ENCODE results near the gene PTPRE. TPM values are rescaled to one million over a fixed set of nuclear protein-coding genes. Genes with fewer than 3 reads are reported as not detected.

Gene PTPRE
- total RNA-seq, 3 donors from 2014 or later (not counting 1 experiment from before 2014, with no cell fraction given) = 274 to 280 (median 275) TPM

GRCh38 chr10:127905001-127905847 is 1.7 kb upstream of the PTPRE start:
- WGBS (ENCODE audit: insufficient coverage) = 85% methylated on average over 13 of the region's 14 CpGs
- ATAC-seq = no peak
- H3K9me3 ChIP-seq (ENCODE audit: control insufficient read depth, insufficient read depth, low read length) = no peaks in the 10 kb centered on the region
- Mint-ChIP-seq H3K36me3 (no peaks in the 10 kb centered on the region), H3K27ac (no peak overlapping the region), H3K4me1 (no peaks in the 10 kb centered on the region), H3K4me3 (peak overlapping the region; percentile 58), H3K27me3 (ENCODE audit: low read depth in 2 of 2) (peaks cover 38 to 60% of the 10 kb centered on the region in 2 donors), H3K9me3 (no peaks in the 10 kb centered on the region)
- intact Hi-C loops (cut with micrococcal nuclease) = loop anchor here (5.0 kb wide), 1 partner anchor 247 kb away; no protein-coding TSS in a partner anchor
- DNase-seq = no peak
- no peaks in the 10 kb centered on the region for H3K36me3 ChIP-seq (ENCODE audit: control insufficient read depth, insufficient read depth, low read length)
- H3K27me3 ChIP-seq (ENCODE audit: control insufficient read depth, insufficient read depth, low read length) = peaks cover 11% of the 10 kb centered on the region
- H3K4me3 ChIP-seq (ENCODE audit: low read length) = no peak overlapping the region
- no peak overlapping the region for H3K27ac ChIP-seq (ENCODE audit: low read length)
- TF ChIP-seq CTCF (IDR thresholded peaks at IDR 0.05) = no peak
- H3K4me1 ChIP-seq (ENCODE audit: control insufficient read depth, insufficient read depth, low read length) = peaks cover 10% of the 10 kb centered on the region

GRCh38 chr10:127905848-127906261 is 1.0 kb upstream of the PTPRE start:
- no peak overlapping the region for H3K27ac Mint-ChIP-seq
- H3K9me3 Mint-ChIP-seq = no peaks in the 10 kb centered on the region
- H3K27me3 Mint-ChIP-seq (ENCODE audit: low read depth in 2 of 2) = peaks cover 39 to 65% of the 10 kb centered on the region in 2 donors
- 93% methylated on average over 10 of the region's 10 CpGs for WGBS (ENCODE audit: insufficient coverage)
- no peak overlapping the region for H3K4me3 ChIP-seq (ENCODE audit: low read length)
- H3K27ac ChIP-seq (ENCODE audit: low read length) = no peak overlapping the region
- TF ChIP-seq CTCF (IDR thresholded peaks at IDR 0.05) = no peak
- no peak for ATAC-seq
- no peaks in the 10 kb centered on the region for H3K36me3 Mint-ChIP-seq
- H3K9me3 ChIP-seq (ENCODE audit: control insufficient read depth, insufficient read depth, low read length) = no peaks in the 10 kb centered on the region
- H3K4me1 Mint-ChIP-seq = no peaks in the 10 kb centered on the region
- peak overlapping the region; percentile 58 for H3K4me3 Mint-ChIP-seq
- no peak for DNase-seq
- peaks cover 10% of the 10 kb centered on the region for H3K4me1 ChIP-seq (ENCODE audit: control insufficient read depth, insufficient read depth, low read length)
- no peaks in the 10 kb centered on the region for H3K36me3 ChIP-seq (ENCODE audit: control insufficient read depth, insufficient read depth, low read length)
- peaks cover 11% of the 10 kb centered on the region for H3K27me3 ChIP-seq (ENCODE audit: control insufficient read depth, insufficient read depth, low read length)
- intact Hi-C loops (cut with micrococcal nuclease) = loop anchor here (1.0 to 5.0 kb wide), 3 partner anchors 105 to 246 kb away; no protein-coding TSS in a partner anchor

- Mint-ChIP-seq H3K4me3 (peak overlapping the region; percentile 21), H3K9me3 (no peaks in the 10 kb centered on the region), H3K4me1 (no peaks in the 10 kb centered on the region), H3K27ac (no peak overlapping the region), H3K27me3 (ENCODE audit: low read depth in 2 of 2) (peaks cover 37 to 65% of the 10 kb centered on the region in 2 donors), H3K36me3 (no peaks in the 10 kb centered on the region)
- Histone ChIP-seq H3K9me3 (ENCODE audit: control insufficient read depth, insufficient read depth, low read length) (no peaks in the 10 kb centered on the region), H3K4me1 (ENCODE audit: control insufficient read depth, insufficient read depth, low read length) (peaks cover 10% of the 10 kb centered on the region), H3K27me3 (ENCODE audit: control insufficient read depth, insufficient read depth, low read length) (peaks cover 11% of the 10 kb centered on the region), H3K36me3 (ENCODE audit: control insufficient read depth, insufficient read depth, low read length) (no peaks in the 10 kb centered on the region), H3K27ac (ENCODE audit: low read length) (no peak overlapping the region), H3K4me3 (ENCODE audit: low read length) (no peak overlapping the region)
- intact Hi-C loops (cut with micrococcal nuclease) = loop anchor here (2.0 to 5.0 kb wide), 2 partner anchors 161 to 245 kb away; no protein-coding TSS in a partner anchor
- DNase-seq (peak in 1 of 2 donors; percentile 18), ATAC-seq (peak in 2 of 3 donors; percentile 20 to 31)
- WGBS (ENCODE audit: insufficient coverage) = 5% methylated on average over 65 of the region's 65 CpGs
- TF ChIP-seq CTCF (IDR thresholded peaks at IDR 0.05) = no peak
These were observed 655 bp downstream of the PTPRE start for GRCh38 chr10:127907411-127908105.
